HEK293 (cell line): ENCODE data around the gene ZG16.

Experiments
- BCL11A ChIP-seq: fragments of 450-650 bp; formaldehyde crosslinking; IDR thresholded peaks from 2 replicates; pipeline ENCODE4 v1.5.1; 2016; ENCODE audit warnings: low read depth, missing biosample characterization, missing genetic modification characterization
- BCL11B ChIP-seq: fragments of 450-650 bp; formaldehyde crosslinking; IDR thresholded peaks from 2 replicates; pipeline ENCODE4 v1.5.1; 2016; ENCODE audit warnings: low read depth, missing biosample characterization, missing genetic modification characterization
- GLI4 ChIP-seq: fragments of 450-650 bp; formaldehyde crosslinking; IDR thresholded peaks from 2 replicates; pipeline ENCODE4 v1.5.1; 2016; ENCODE audit warnings: missing biosample characterization, missing genetic modification characterization
- GLIS2 ChIP-seq: fragments of 450-650 bp; formaldehyde crosslinking; IDR thresholded peaks from 2 replicates; pipeline ENCODE4 v1.5.1; 2016; ENCODE audit warnings: missing biosample characterization, missing genetic modification characterization
- HOXD13 ChIP-seq: sonication (generic); formaldehyde crosslinking; IDR thresholded peaks from 2 replicates; pipeline ENCODE4 v1.8.0; 2022; ENCODE audit warnings: missing genetic modification reagents, borderline replicate concordance
- KLF1 ChIP-seq: fragments of 450-650 bp; formaldehyde crosslinking; IDR thresholded peaks from 2 replicates; pipeline ENCODE4 v1.5.1; 2016; ENCODE audit warnings: missing biosample characterization, missing genetic modification characterization
- KLF9 ChIP-seq: fragments of 450-650 bp; formaldehyde crosslinking; IDR thresholded peaks from 2 replicates; pipeline ENCODE4 v1.5.1; 2016; ENCODE audit warnings: missing biosample characterization, missing genetic modification characterization, low read depth
- TSHZ1 ChIP-seq: fragments of 450-650 bp; formaldehyde crosslinking; IDR thresholded peaks from 2 replicates; pipeline ENCODE4 v1.5.1; 2016; ENCODE audit warnings: missing biosample characterization, missing genetic modification characterization, borderline replicate concordance
- ZBTB21 ChIP-seq: fragments of 450-650 bp; formaldehyde crosslinking; IDR thresholded peaks from 2 replicates; pipeline ENCODE4 v1.5.1; 2017; ENCODE audit warnings: missing biosample characterization, missing genetic modification characterization
- ZBTB7A ChIP-seq: fragments of 450-650 bp; formaldehyde crosslinking; IDR thresholded peaks from 2 replicates; pipeline ENCODE4 v1.5.1; 2016; ENCODE audit warnings: low read depth, missing biosample characterization, missing genetic modification characterization
- ZIC2 ChIP-seq: fragments of 450-650 bp; formaldehyde crosslinking; IDR thresholded peaks from 2 replicates; pipeline ENCODE4 v1.5.1; 2016; ENCODE audit warnings: missing biosample characterization, missing genetic modification characterization
- ZNF10 ChIP-seq: fragments of 450-650 bp; formaldehyde crosslinking; IDR thresholded peaks from 2 replicates; pipeline ENCODE4 v1.5.1; 2017; ENCODE audit warnings: missing biosample characterization, missing genetic modification characterization
- ZNF174 ChIP-seq: fragments of 450-650 bp; formaldehyde crosslinking; IDR thresholded peaks from 2 replicates; pipeline ENCODE4 v1.5.0; 2017; ENCODE audit warnings: missing biosample characterization, mild to moderate bottlenecking, missing genetic modification characterization
- ZNF214 ChIP-seq: fragments of 450-650 bp; formaldehyde crosslinking; IDR thresholded peaks from 2 replicates; pipeline ENCODE4 v1.5.1; 2017; ENCODE audit warnings: missing biosample characterization, mild to moderate bottlenecking, missing genetic modification characterization, borderline replicate concordance
- ZNF24 ChIP-seq: fragments of 450-650 bp; formaldehyde crosslinking; IDR thresholded peaks from 2 replicates; pipeline ENCODE4 v1.5.1; 2016; ENCODE audit warnings: missing biosample characterization, missing genetic modification characterization
- ZNF26 ChIP-seq: fragments of 450-650 bp; formaldehyde crosslinking; IDR thresholded peaks from 2 replicates; pipeline ENCODE4 v1.5.1; 2016; ENCODE audit warnings: missing biosample characterization, missing genetic modification characterization
- ZNF274 ChIP-seq, 2 experiments: fragments of 200-500 bp in 1 of 2; fragments of 450-650 bp in 1 of 2; sonication (Bioruptor generic) in 1 of 2; formaldehyde crosslinking in 1 of 2; IDR thresholded peaks; 2 replicates each; pipeline versions ENCODE4 v1.5.1 to v1.6.1; 2014 to 2016; ENCODE audit warnings: borderline replicate concordance in 1 of 2, inconsistent platforms in 1 of 2, low read length in 1 of 2, missing biosample characterization in 1 of 2, missing genetic modification characterization in 1 of 2
- ZNF529 ChIP-seq: fragments of 450-650 bp; formaldehyde crosslinking; IDR thresholded peaks from 2 replicates; pipeline ENCODE4 v1.5.1; 2017; ENCODE audit warnings: missing genetic modification characterization, missing biosample characterization; ENCODE audit not compliant: insufficient replicate concordance
- ZNF549 ChIP-seq: fragments of 450-650 bp; IDR thresholded peaks from 2 replicates; pipeline ENCODE4 v1.5.1; 2018; ENCODE audit warnings: missing biosample characterization, missing genetic modification characterization, mild to moderate bottlenecking, inconsistent platforms, moderate library complexity
- ZNF600 ChIP-seq: fragments of 450-650 bp; formaldehyde crosslinking; IDR thresholded peaks from 2 replicates; pipeline ENCODE4 v1.5.1; 2016; ENCODE audit warnings: missing biosample characterization, missing genetic modification characterization
- ZNF837 ChIP-seq: fragments of 450-650 bp; formaldehyde crosslinking; IDR thresholded peaks from 2 replicates; pipeline ENCODE4 v1.5.1; 2016; ENCODE audit warnings: missing biosample characterization, missing genetic modification characterization
- ZXDB ChIP-seq: fragments of 450-650 bp; formaldehyde crosslinking; IDR thresholded peaks from 2 replicates; pipeline ENCODE4 v1.5.1; 2016; ENCODE audit warnings: missing biosample characterization, missing genetic modification characterization
- TF ChIP-seq, protein P1 (sequence below): fragments of 450-650 bp; formaldehyde crosslinking; IDR thresholded peaks from 2 replicates; pipeline ENCODE4 v1.5.1; 2016; ENCODE audit warnings: missing biosample characterization, missing genetic modification characterization, low read depth
- TF ChIP-seq, protein P2 (sequence below): fragments of 450-650 bp; formaldehyde crosslinking; conservative IDR thresholded peaks from 2 replicates; pipeline ENCODE4 v1.5.1; 2016; ENCODE audit warnings: low read depth, missing biosample characterization, missing genetic modification characterization
- TF ChIP-seq, protein P3 (sequence below): fragments of 450-650 bp; formaldehyde crosslinking; IDR thresholded peaks from 2 replicates; pipeline ENCODE4 v1.5.1; 2016; ENCODE audit warnings: missing biosample characterization, missing genetic modification characterization, borderline replicate concordance

The ZG16 gene

DNA sequence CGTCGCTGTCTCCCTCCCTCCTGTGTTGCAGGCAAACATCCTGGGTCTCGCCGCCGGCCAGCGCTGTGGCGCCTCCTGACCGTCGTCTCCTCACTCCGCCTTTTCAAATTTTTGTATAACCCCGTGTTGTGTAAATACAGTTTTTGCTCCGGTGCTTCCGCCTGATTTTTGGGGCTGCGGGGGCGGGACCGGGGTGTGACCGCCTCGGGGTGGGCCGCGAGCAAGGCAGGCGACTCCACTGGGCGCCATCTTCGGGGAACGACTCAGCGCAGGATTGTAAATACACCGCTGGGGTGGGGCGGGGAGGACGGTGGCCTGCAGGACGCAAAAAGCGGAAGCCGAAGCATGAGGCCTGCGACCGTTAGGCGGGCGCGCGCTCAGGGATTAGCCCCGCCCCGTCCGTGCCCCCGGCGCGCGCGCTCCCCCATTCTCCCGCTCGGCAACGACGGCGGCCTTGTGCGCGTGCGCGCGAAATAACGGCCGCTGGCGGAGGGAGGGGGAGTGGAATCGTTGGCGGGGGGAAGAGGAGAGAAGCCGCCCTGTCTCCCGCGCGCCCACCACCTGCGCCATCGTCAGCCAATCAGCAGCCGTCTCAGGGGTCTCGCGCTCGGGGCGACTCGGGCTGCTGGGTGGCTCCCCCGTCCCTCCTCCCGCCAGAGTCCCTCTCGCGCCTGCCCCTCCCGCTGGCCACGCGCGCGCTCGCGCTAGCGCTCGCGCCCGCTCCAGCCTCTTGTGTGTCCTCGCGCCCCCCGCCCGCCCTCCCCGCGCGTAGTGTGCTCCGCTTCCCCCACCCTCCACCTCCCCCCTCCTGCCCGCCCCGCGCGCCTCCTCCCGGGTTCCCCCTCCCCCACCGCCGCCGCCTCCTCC, 27.4 kb downstream of the ZG16 start (continued):
- 0 out of 2 replicates have a peak, but pooled peaks have one; percentile 70 for TF ChIP-seq ZNF600
- TF ChIP-seq ZNF529 (tag by site-specific recombination): no peak
- no peak for TF ChIP-seq ZNF274 (IDR thresholded peaks at IDR 0.05; ENCODE audit: low read length)
- no peak for TF ChIP-seq ZNF274 (tag by site-specific recombination; IDR thresholded peaks at IDR 0.05; ENCODE audit: borderline replicate concordance)
- TF ChIP-seq ZIC2 (tag by site-specific recombination): peak; percentile 74
- peak; percentile 80 for TF ChIP-seq ZNF10
- TF ChIP-seq, protein P1, sequence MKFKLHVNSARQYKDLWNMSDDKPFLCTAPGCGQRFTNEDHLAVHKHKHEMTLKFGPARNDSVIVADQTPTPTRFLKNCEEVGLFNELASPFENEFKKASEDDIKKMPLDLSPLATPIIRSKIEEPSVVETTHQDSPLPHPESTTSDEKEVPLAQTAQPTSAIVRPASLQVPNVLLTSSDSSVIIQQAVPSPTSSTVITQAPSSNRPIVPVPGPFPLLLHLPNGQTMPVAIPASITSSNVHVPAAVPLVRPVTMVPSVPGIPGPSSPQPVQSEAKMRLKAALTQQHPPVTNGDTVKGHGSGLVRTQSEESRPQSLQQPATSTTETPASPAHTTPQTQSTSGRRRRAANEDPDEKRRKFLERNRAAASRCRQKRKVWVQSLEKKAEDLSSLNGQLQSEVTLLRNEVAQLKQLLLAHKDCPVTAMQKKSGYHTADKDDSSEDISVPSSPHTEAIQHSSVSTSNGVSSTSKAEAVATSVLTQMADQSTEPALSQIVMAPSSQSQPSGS (tag by site-specific recombination): no peak
- TF ChIP-seq KLF1 (tag by site-specific recombination): peak; percentile 97
- TF ChIP-seq HOXD13 (CRISPR knock-in tag): peak; percentile 81
- peak; percentile 87; the same call in 1 of the 2 replicates for TF ChIP-seq GLI4
- peak; percentile 36; the same call in 1 of the 2 replicates for TF ChIP-seq BCL11B (tag by site-specific recombination)
- TF ChIP-seq ZXDB (tag by site-specific recombination): peak; percentile 97
- peak; percentile 99 for TF ChIP-seq ZBTB7A (tag by site-specific recombination)
- peak; percentile 95 for TF ChIP-seq ZNF24 (tag by site-specific recombination)
- TF ChIP-seq, protein P2, sequence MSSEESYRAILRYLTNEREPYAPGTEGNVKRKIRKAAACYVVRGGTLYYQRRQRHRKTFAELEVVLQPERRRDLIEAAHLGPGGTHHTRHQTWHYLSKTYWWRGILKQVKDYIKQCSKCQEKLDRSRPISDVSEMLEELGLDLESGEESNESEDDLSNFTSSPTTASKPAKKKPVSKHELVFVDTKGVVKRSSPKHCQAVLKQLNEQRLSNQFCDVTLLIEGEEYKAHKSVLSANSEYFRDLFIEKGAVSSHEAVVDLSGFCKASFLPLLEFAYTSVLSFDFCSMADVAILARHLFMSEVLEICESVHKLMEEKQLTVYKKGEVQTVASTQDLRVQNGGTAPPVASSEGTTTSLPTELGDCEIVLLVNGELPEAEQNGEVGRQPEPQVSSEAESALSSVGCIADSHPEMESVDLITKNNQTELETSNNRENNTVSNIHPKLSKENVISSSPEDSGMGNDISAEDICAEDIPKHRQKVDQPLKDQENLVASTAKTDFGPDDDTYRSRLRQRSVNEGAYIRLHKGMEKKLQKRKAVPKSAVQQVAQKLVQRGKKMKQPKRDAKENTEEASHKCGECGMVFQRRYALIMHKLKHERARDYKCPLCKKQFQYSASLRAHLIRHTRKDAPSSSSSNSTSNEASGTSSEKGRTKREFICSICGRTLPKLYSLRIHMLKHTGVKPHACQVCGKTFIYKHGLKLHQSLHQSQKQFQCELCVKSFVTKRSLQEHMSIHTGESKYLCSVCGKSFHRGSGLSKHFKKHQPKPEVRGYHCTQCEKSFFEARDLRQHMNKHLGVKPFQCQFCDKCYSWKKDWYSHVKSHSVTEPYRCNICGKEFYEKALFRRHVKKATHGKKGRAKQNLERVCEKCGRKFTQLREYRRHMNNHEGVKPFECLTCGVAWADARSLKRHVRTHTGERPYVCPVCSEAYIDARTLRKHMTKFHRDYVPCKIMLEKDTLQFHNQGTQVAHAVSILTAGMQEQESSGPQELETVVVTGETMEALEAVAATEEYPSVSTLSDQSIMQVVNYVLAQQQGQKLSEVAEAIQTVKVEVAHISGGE (tag by site-specific recombination): peak; percentile 82
- peak; percentile 99 for TF ChIP-seq GLIS2 (tag by site-specific recombination)
- 0 out of 2 replicates have a peak, but pooled peaks have one; percentile 74 for TF ChIP-seq TSHZ1 (tag by site-specific recombination)
- peak; percentile 64 for TF ChIP-seq ZBTB21
- TF ChIP-seq ZNF26 (tag by site-specific recombination): no peak
- peak; percentile 82; the same call in 1 of the 2 replicates for TF ChIP-seq ZNF837 (tag by site-specific recombination)
- TF ChIP-seq ZNF174 (tag by site-specific recombination): no peak
- TF ChIP-seq BCL11A (tag by site-specific recombination): no peak
- TF ChIP-seq KLF9 (tag by site-specific recombination): peak; percentile 97
- no peak for TF ChIP-seq ZNF549 (tag by site-specific recombination)
- TF ChIP-seq, protein P3, sequence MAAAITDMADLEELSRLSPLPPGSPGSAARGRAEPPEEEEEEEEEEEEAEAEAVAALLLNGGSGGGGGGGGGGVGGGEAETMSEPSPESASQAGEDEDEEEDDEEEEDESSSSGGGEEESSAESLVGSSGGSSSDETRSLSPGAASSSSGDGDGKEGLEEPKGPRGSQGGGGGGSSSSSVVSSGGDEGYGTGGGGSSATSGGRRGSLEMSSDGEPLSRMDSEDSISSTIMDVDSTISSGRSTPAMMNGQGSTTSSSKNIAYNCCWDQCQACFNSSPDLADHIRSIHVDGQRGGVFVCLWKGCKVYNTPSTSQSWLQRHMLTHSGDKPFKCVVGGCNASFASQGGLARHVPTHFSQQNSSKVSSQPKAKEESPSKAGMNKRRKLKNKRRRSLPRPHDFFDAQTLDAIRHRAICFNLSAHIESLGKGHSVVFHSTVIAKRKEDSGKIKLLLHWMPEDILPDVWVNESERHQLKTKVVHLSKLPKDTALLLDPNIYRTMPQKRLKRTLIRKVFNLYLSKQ: 0 out of 2 replicates have a peak, but pooled peaks have one; percentile 46
- TF ChIP-seq ZNF214 (tag by site-specific recombination): no peak
